HG03378 (cell line): ENCODE results near the gene ARHGEF2.

Source experiments
- ATAC-seq: cut with Tn5 transposase; IDR thresholded peaks from one replicate; pipeline ENCODE4 v1.9.1; 2021; ENCODE audit warnings: mild to moderate bottlenecking, moderate library complexity; ENCODE audit not compliant: unreplicated experiment

ARHGEF2 gene

GRCh38 chr1:155971910-155972809 lies 6.2 kb downstream of the ARHGEF2 start:
- no peak for ATAC-seq

GRCh38 chr1:155970531-155971167 lies 7.7 kb downstream of the ARHGEF2 start:
- ATAC-seq: no peak

- no peak for ATAC-seq
Measured at GRCh38 chr1:155969377-155969791, 9.0 kb downstream of the ARHGEF2 start.

- no peak for ATAC-seq
Measured at GRCh38 chr1:155968670-155969069, 9.7 kb downstream of the ARHGEF2 start.

- ATAC-seq: no peak
Measured at GRCh38 chr1:155968051-155968400, 10.3 kb downstream of the ARHGEF2 start.

GRCh38 chr1:155967341-155968050 lies 10.9 kb downstream of the ARHGEF2 start:
- ATAC-seq: no peak

GRCh38 chr1:155966750-155967149 lies 11.6 kb downstream of the ARHGEF2 start:
- ATAC-seq: no peak

- ATAC-seq: no peak
Measured at GRCh38 chr1:155966135-155966534, 12.2 kb downstream of the ARHGEF2 start.

GRCh38 chr1:155964193-155964592 lies 14.2 kb downstream of the ARHGEF2 start:
- no peak for ATAC-seq

- ATAC-seq: no peak
Measured at GRCh38 chr1:155962599-155963211, 15.6 kb downstream of the ARHGEF2 start.

- no peak for ATAC-seq
Measured at GRCh38 chr1:155961937-155962336, 16.4 kb downstream of the ARHGEF2 start.

GRCh38 chr1:155960081-155960745 lies 18.1 kb downstream of the ARHGEF2 start:
- no peak for ATAC-seq

GRCh38 chr1:155957411-155957915 lies 20.9 kb downstream of the ARHGEF2 start:
- no peak for ATAC-seq

GRCh38 chr1:155954645-155955044 lies 23.7 kb downstream of the ARHGEF2 start:
- no peak for ATAC-seq

GRCh38 chr1:155952505-155952890 lies 25.8 kb downstream of the ARHGEF2 start:
- no peak for ATAC-seq

- ATAC-seq: no peak
Measured at GRCh38 chr1:155951753-155952504, 26.4 kb downstream of the ARHGEF2 start.

GRCh38 chr1:155950829-155951228 lies 27.5 kb downstream of the ARHGEF2 start:
- ATAC-seq: no peak

GRCh38 chr1:155947741-155948140 lies 30.6 kb downstream of the ARHGEF2 start:
- ATAC-seq: no peak

- ATAC-seq: no peak
Measured at GRCh38 chr1:155947292-155947691, 31.1 kb downstream of the ARHGEF2 start.
